Fibroblast of lung (primary cell): ENCODE data around the gene ZNF845.

ENCODE experiments used
- EZH2 ChIP-seq: IDR thresholded peaks from 2 replicates; pipeline ENCODE4 v1.5.1; 2012; ENCODE audit warnings: low read length, control low read depth, mild to moderate bottlenecking; ENCODE audit errors: missing control alignments
- TF ChIP-seq, protein P1 (sequence below), 2 donors: IDR thresholded peaks in 1 of 2; conservative IDR thresholded peaks in 1 of 2; 1 replicate in 1 of 2; 2 replicates in 1 of 2; pipeline ENCODE4 v1.5.1; 2011 to 2012; ENCODE audit warnings: low read length in 2 of 2, control low read depth in 1 of 2, inconsistent platforms in 1 of 2, low read depth in 1 of 2, mild to moderate bottlenecking in 1 of 2

DNA sequence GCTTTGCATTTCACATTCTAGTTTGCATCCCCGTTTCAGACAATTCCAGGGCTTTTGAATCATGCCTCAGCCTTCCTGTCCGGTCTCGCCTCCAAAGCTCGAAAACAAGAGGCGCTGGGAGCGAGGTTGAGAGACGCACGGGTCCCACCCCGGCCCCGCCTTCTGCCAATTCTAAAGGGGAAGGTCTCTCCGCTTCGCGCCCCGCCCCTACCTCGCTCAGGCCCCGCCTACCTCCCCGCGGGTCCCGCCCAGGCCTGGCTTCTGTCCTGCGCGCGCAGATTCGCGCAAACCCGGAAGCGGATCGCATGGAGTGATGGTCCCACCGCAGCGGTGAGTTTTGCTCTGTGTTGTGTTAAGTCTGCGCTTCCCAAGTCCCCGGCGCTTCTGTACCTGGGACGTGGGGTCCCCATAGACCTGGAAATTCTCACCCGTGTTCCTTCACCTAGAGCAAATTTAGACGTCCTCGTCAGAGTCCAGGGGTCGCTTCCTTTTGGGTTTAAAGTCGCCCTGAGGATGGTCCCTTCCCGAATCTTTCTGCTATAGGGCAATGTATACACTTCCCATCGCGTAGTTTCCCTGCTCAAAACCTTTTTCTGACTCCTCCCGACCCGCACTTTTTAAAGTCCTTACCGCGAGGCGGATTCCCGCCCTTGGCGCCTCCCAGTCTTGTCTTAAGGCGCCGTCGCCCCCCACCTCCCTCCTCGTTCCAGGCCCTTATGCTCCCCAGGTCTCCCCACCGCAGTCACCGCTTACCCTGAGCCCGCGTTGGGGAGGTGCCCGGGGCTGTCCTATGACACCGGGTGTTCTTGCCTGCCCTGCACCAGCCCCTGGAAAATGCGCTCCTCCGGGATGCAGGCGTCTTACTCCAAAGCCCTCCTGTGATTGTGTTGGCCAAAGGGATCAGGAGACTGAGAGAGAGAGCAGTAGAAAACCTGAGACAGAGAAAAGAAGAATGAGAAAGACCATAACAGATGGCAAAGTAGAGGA, at the start of gene ZNF845:
- TF ChIP-seq, protein P1, sequence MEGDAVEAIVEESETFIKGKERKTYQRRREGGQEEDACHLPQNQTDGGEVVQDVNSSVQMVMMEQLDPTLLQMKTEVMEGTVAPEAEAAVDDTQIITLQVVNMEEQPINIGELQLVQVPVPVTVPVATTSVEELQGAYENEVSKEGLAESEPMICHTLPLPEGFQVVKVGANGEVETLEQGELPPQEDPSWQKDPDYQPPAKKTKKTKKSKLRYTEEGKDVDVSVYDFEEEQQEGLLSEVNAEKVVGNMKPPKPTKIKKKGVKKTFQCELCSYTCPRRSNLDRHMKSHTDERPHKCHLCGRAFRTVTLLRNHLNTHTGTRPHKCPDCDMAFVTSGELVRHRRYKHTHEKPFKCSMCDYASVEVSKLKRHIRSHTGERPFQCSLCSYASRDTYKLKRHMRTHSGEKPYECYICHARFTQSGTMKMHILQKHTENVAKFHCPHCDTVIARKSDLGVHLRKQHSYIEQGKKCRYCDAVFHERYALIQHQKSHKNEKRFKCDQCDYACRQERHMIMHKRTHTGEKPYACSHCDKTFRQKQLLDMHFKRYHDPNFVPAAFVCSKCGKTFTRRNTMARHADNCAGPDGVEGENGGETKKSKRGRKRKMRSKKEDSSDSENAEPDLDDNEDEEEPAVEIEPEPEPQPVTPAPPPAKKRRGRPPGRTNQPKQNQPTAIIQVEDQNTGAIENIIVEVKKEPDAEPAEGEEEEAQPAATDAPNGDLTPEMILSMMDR (conservative IDR thresholded peaks at IDR 0.05 in 1 of 2, IDR thresholded peaks at IDR 0.05 in 1 of 2; ENCODE audit: low read depth in 1 of 2, low read length in 2 of 2): no peak
- no peak for TF ChIP-seq EZH2
